Stimulated activated CD4-positive, alpha-beta T cell treated with anti-CD3 and anti-CD28 coated beads, TNF-alpha, amount 100 ng/mL, for 4 hours (primary cell): ENCODE results near the gene LRRC9.

Experiments
- DNase-seq, 3 experiments: peaks; one replicate each; pipeline ENCODE4 v3.0.0-alpha.2; 2020; ENCODE audit warnings: low read depth in 3 of 3

LRRC9 gene

GRCh38 chr14:60111732-60112131 is 191.8 kb downstream of the LRRC9 start:
- DNase-seq = no peak
